B cell (primary cell): Measurements from ENCODE around the gene HTR6. TPM values are rescaled to one million over a fixed set of nuclear protein-coding genes. Genes with fewer than 3 reads are reported as not detected.

Source experiments
- ATAC-seq: fragments of 200-7000 bp; cut with Tn5 transposase; one replicate; pipeline ENCODE4 v1.10.0; 2021; ENCODE audit warnings: low read depth, mild to moderate bottlenecking, moderate number of reproducible peaks, moderate library complexity
- CTCF ChIA-PET: fragments of 350-600 bp; sonication (Branson Sonifier 250); formaldehyde crosslinking; loops from one replicate; lab custom pipeline; 2021; ENCODE audit warnings: antibody characterized with exemption, inconsistent platforms; lab: Charles Lee
- POLR2A ChIA-PET: fragments of 350-600 bp; sonication (Branson Sonifier 250); formaldehyde crosslinking; loops from one replicate; lab custom pipeline; 2021; ENCODE audit warnings: antibody characterized with exemption; lab: Charles Lee
- DNase-seq: peaks from one replicate; pipeline ENCODE4 v3.0.0; 2013
- H2AFZ ChIP-seq: 2 replicates; pipeline ENCODE4 v1.6.1; 2012; ENCODE audit warnings: mild to moderate bottlenecking, low read depth, low read length; ENCODE audit not compliant: insufficient read depth, poor library complexity, severe bottlenecking
- H3K27ac ChIP-seq, 2 donors: 1 replicate in 1 of 2; 2 replicates in 1 of 2; pipeline ENCODE4 v1.5.1; 2012 to 2013; ENCODE audit warnings: low read length in 2 of 2, mild to moderate bottlenecking in 2 of 2, moderate library complexity in 1 of 2
- H3K27me3 ChIP-seq, 4 experiments: fragments of 200-600 bp in 1 of 4; sonication (generic) in 1 of 4; replicated peaks in 1 of 4; 1 replicate in 2 of 4; 2 replicates in 2 of 4; pipeline versions ENCODE4 v1.6.1 to v1.7.0; 2013 to 2016; ENCODE audit warnings: low read length in 3 of 4, mild to moderate bottlenecking in 2 of 4, mixed read lengths in 1 of 4, moderate library complexity in 1 of 4; ENCODE audit not compliant: insufficient read depth in 4 of 4, control insufficient read depth in 3 of 4; ENCODE audit errors: control extremely low read depth in 1 of 4
- H3K36me3 ChIP-seq, 2 experiments: replicated peaks in 1 of 2; 1 replicate in 1 of 2; 2 replicates in 1 of 2; pipeline versions ENCODE4 v1.6.1 to v1.7.1; 2013; ENCODE audit warnings: low read length in 1 of 2; ENCODE audit not compliant: insufficient read depth in 2 of 2, control insufficient read depth in 1 of 2; ENCODE audit errors: control extremely low read depth in 1 of 2, extremely low read depth in 1 of 2
- H3K4me1 ChIP-seq, 2 donors: fragments of 200-600 bp in 1 of 2; sonication (generic) in 1 of 2; 1 replicate in 1 of 2; 2 replicates in 1 of 2; pipeline versions ENCODE4 v1.5.1 to v1.6.1; 2013 to 2017; ENCODE audit warnings: low read length in 2 of 2; ENCODE audit not compliant: control insufficient read depth in 2 of 2, insufficient read depth in 2 of 2
- H3K4me2 ChIP-seq: replicated peaks from 2 replicates; pipeline ENCODE3; 2012; ENCODE audit warnings: mild to moderate bottlenecking, low read depth, low read length; ENCODE audit not compliant: poor library complexity, severe bottlenecking
- H3K4me3 ChIP-seq, 5 experiments: fragments of 200-600 bp in 1 of 5; sonication (generic) in 1 of 5; 1 replicate in 3 of 5; 2 replicates in 2 of 5; pipeline versions ENCODE4 v1.5.1 to v1.7.0; 2011 to 2016; ENCODE audit warnings: low read length in 4 of 5, mild to moderate bottlenecking in 4 of 5, low read depth in 2 of 5, control low read depth in 1 of 5, moderate library complexity in 1 of 5; ENCODE audit not compliant: insufficient read depth in 1 of 5; ENCODE audit errors: control extremely low read depth in 1 of 5, extremely low read depth in 1 of 5
- H3K79me2 ChIP-seq: fragments of 200-600 bp; sonication (generic); one replicate; pipeline ENCODE4 v1.6.0; 2016; ENCODE audit warnings: low read length; ENCODE audit not compliant: control insufficient read depth, insufficient read depth
- H3K9ac ChIP-seq: fragments of 200-600 bp; sonication (generic); 2 replicates; pipeline ENCODE4 v1.6.1; 2017; ENCODE audit warnings: mild to moderate bottlenecking, low read length, moderate library complexity
- H3K9me3 ChIP-seq, 3 donors: one replicate each; pipeline versions ENCODE4 v1.6.1 to v1.7.1; 2013; ENCODE audit warnings: low read length in 2 of 3; ENCODE audit not compliant: control insufficient read depth in 2 of 3, insufficient read depth in 1 of 3; ENCODE audit errors: control extremely low read depth in 1 of 3
- H4K20me1 ChIP-seq: 2 replicates; pipeline ENCODE4 v1.6.0; 2012; ENCODE audit warnings: mild to moderate bottlenecking, low read length; ENCODE audit not compliant: insufficient read depth, control insufficient read depth, poor library complexity, severe bottlenecking
- H3K27ac Mint-ChIP-seq: one replicate; pipeline ENCODE4 v1.8.0; 2021; ENCODE audit warnings: mixed read lengths
- H3K27me3 Mint-ChIP-seq: one replicate; pipeline ENCODE4 v1.8.0; 2021; ENCODE audit warnings: mixed read lengths
- H3K4me1 Mint-ChIP-seq: one replicate; pipeline ENCODE4 v1.8.0; 2021; ENCODE audit warnings: mixed read lengths
- H3K4me3 Mint-ChIP-seq: one replicate; pipeline ENCODE4 v1.8.0; 2021; ENCODE audit warnings: mixed read lengths
- H3K9me3 Mint-ChIP-seq: one replicate; pipeline ENCODE4 v1.8.0; 2022; ENCODE audit warnings: mixed read lengths; ENCODE audit not compliant: insufficient read depth
- EZH2 ChIP-seq: IDR thresholded peaks from 2 replicates; pipeline ENCODE4 v1.6.1; 2012; ENCODE audit warnings: borderline replicate concordance, low read depth, mild to moderate bottlenecking, moderate library complexity, low read length; ENCODE audit not compliant: insufficient read depth, poor library complexity, severe bottlenecking
- WGBS: methylation state at CpG from one replicate; pipeline ENCODE4 v1.1.5; 2013; ENCODE audit warnings: missing lambda C conversion rate; ENCODE audit not compliant: insufficient coverage; 5-methylcytosine and 5-hydroxymethylcytosine counted together
- intact Hi-C: fragments of 100-400 bp; cut with micrococcal nuclease; formaldehyde crosslinking; loops from one replicate; pipeline ENCODE4 v1.10.0; 2022
- polyA plus RNA-seq: library from polyadenylated mRNA; depleted of rRNA; stranded (reverse); fragments of >200 nt; gene quantifications from 2 replicates; pipeline ENCODE4 v1.2.3, GENCODE V29; 2012
- total RNA-seq, 2 donors: library from RNA; stranded (reverse); fragments of 120-200 nt in 1 of 2; gene quantifications; 1 replicate in 1 of 2; 2 replicates in 1 of 2; pipeline versions ENCODE4 v1.2.3 to v1.2.4, GENCODE V29; 2013 to 2022
- TF ChIP-seq, protein P1 (sequence below): fragments of 200-600 bp; IDR thresholded peaks from one replicate; pipeline ENCODE4 v1.8.0; 2022; ENCODE audit warnings: antibody characterized with exemption, mild to moderate bottlenecking

HTR6 gene
- total and polyA plus RNA-seq, 2 donors (not counting 1 experiment from before 2014, with no cell fraction given): not detected

DNA sequence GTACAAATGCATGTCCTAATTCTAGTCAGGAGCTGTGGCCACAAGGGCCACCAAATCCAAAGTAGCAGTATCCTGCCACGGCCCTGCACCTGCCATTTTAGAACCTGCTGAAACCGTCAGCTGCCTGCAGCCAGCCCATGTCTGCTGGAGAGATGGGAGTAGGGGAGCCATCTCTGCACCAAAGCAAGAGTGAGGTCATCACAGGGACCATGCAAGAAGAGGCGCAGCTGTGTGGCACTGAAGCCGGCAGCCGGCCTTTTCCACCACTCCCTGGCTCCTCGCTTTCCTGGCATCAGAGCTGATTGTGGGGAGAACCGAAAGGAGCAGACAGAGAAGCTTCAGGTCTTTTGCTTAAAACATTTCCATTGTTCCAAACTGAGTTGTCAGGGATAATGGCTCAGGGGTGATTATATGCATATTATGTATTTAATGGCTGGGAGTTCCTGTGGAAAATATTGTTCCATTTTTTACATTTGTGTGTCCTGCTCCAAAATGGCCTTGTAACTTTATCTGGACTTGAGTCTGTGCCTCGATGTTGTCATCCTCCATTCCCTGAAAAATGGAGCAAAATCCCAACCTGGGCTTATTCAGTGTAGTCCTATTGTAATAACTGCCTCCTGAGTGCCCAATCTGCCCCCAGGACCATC is 39.3 kb upstream of the HTR6 start:
- H3K9me3 ChIP-seq: no peaks in the 10 kb centered on the region
- intact Hi-C loops: no loop called here
- peaks cover 13 to 63% of the 10 kb centered on the region in 2 experiments for H3K36me3 ChIP-seq
- no peak overlapping the region for H3K27ac ChIP-seq
- H3K9me3 Mint-ChIP-seq: no peaks in the 10 kb centered on the region
- H4K20me1 ChIP-seq: peaks cover 17% of the 10 kb centered on the region
- ChIA-PET POLR2A (no interaction called here), CTCF (no interaction called here)
- H3K4me3 ChIP-seq: no peak overlapping the region
- no peaks in the 10 kb centered on the region for H3K27me3 Mint-ChIP-seq
- H2AFZ ChIP-seq: no peak overlapping the region
- TF ChIP-seq, protein P1, sequence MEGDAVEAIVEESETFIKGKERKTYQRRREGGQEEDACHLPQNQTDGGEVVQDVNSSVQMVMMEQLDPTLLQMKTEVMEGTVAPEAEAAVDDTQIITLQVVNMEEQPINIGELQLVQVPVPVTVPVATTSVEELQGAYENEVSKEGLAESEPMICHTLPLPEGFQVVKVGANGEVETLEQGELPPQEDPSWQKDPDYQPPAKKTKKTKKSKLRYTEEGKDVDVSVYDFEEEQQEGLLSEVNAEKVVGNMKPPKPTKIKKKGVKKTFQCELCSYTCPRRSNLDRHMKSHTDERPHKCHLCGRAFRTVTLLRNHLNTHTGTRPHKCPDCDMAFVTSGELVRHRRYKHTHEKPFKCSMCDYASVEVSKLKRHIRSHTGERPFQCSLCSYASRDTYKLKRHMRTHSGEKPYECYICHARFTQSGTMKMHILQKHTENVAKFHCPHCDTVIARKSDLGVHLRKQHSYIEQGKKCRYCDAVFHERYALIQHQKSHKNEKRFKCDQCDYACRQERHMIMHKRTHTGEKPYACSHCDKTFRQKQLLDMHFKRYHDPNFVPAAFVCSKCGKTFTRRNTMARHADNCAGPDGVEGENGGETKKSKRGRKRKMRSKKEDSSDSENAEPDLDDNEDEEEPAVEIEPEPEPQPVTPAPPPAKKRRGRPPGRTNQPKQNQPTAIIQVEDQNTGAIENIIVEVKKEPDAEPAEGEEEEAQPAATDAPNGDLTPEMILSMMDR: no peak
- TF ChIP-seq EZH2: no peak
- WGBS: 98% methylated on average over 5 of the region's 8 CpGs
- no peak overlapping the region for H3K4me3 Mint-ChIP-seq
- ATAC-seq (no peak), DNase-seq (no peak)
- H3K4me2 ChIP-seq: no peak overlapping the region
- H3K79me2 ChIP-seq: peaks cover 19% of the 10 kb centered on the region
- no peaks in the 10 kb centered on the region for H3K4me1 ChIP-seq
- no peaks in the 10 kb centered on the region for H3K4me1 Mint-ChIP-seq
- H3K27ac Mint-ChIP-seq: no peak overlapping the region
- no peaks in the 10 kb centered on the region for H3K27me3 ChIP-seq
- H3K9ac ChIP-seq: no peak overlapping the region

- no peak overlapping the region for H2AFZ ChIP-seq
- intact Hi-C loops: no loop called here
- no peaks in the 10 kb centered on the region for H3K4me1 ChIP-seq
- H3K4me2 ChIP-seq: no peak overlapping the region
- Mint-ChIP-seq H3K9me3 (no peaks in the 10 kb centered on the region), H3K4me1 (no peaks in the 10 kb centered on the region), H3K4me3 (no peak overlapping the region), H3K27me3 (no peaks in the 10 kb centered on the region), H3K27ac (no peak overlapping the region)
- no peak overlapping the region for H3K27ac ChIP-seq
- H3K79me2 ChIP-seq: no peaks in the 10 kb centered on the region
- no peaks in the 10 kb centered on the region for H3K9me3 ChIP-seq
- TF ChIP-seq, protein P1: no peak
- no peak for TF ChIP-seq EZH2
- no peaks in the 10 kb centered on the region for H3K27me3 ChIP-seq
- WGBS: 95% methylated on average over 3 of the region's 3 CpGs
- H3K4me3 ChIP-seq: no peak overlapping the region
- DNase-seq (no peak), ATAC-seq (no peak)
- CTCF ChIA-PET: no interaction called here
- H3K9ac ChIP-seq: no peak overlapping the region
- POLR2A ChIA-PET: no interaction called here
- H3K36me3 ChIP-seq: peaks cover 5 to 52% of the 10 kb centered on the region in 2 experiments
- H4K20me1 ChIP-seq: no peaks in the 10 kb centered on the region
These were observed 35.8 kb upstream of the HTR6 start for GRCh38 chr1:19628879-19629278.
